BE2C (cell line): ENCODE data around the gene KIF6.

Experiments
- DNase-seq: peaks from one replicate; pipeline ENCODE4 v3.0.0-alpha.2; 2020
- H3K27me3 ChIP-seq: fragments of 250-450 bp; sonication (Bioruptor Pico); 2 replicates; pipeline ENCODE4 v1.5.1; 2020; ENCODE audit warnings: mild to moderate bottlenecking
- H3K36me3 ChIP-seq: fragments of 250-450 bp; sonication (Bioruptor Pico); 2 replicates; pipeline ENCODE4 v1.5.1; 2020; ENCODE audit warnings: mild to moderate bottlenecking
- H3K4me1 ChIP-seq: fragments of 250-450 bp; sonication (Bioruptor Pico); 2 replicates; pipeline ENCODE4 v1.5.1; 2020
- H3K4me3 ChIP-seq: 2 replicates; pipeline ENCODE4 v1.5.1; 2011; ENCODE audit warnings: low read depth, low read length
- H3K9me3 ChIP-seq: fragments of 250-450 bp; sonication (Bioruptor Pico); 2 replicates; pipeline ENCODE4 v1.5.1; 2020
- CTCF ChIP-seq: IDR thresholded peaks from 2 replicates; pipeline ENCODE4 v1.5.1; 2012; ENCODE audit warnings: mild to moderate bottlenecking, low read depth, low read length

Gene KIF6

GRCh38 chr6:39520916-39521315, 204.3 kb downstream of the KIF6 start:
- no peak for DNase-seq
- no peak for TF ChIP-seq CTCF
- Histone ChIP-seq H3K36me3 (no peaks in the 10 kb centered on the region), H3K4me3 (no peak overlapping the region), H3K27me3 (peaks cover 8% of the 10 kb centered on the region), H3K4me1 (no peaks in the 10 kb centered on the region), H3K9me3 (no peaks in the 10 kb centered on the region)

- no peak for TF ChIP-seq CTCF
- no peaks in the 10 kb centered on the region for H3K9me3 ChIP-seq
- H3K36me3 ChIP-seq: no peaks in the 10 kb centered on the region
- DNase-seq: no peak
- peaks cover 8% of the 10 kb centered on the region for H3K27me3 ChIP-seq
- no peak overlapping the region for H3K4me3 ChIP-seq
- H3K4me1 ChIP-seq: no peaks in the 10 kb centered on the region
These were observed 204.8 kb downstream of the KIF6 start for GRCh38 chr6:39520411-39520810.

- Histone ChIP-seq H3K4me3 (no peak overlapping the region), H3K27me3 (peaks cover 10% of the 10 kb centered on the region), H3K36me3 (no peaks in the 10 kb centered on the region), H3K4me1 (no peaks in the 10 kb centered on the region), H3K9me3 (no peaks in the 10 kb centered on the region)
- no peak for TF ChIP-seq CTCF
- no peak for DNase-seq
These were observed 207.0 kb downstream of the KIF6 start for GRCh38 chr6:39518221-39518620.

- Histone ChIP-seq H3K27me3 (peaks cover 10% of the 10 kb centered on the region), H3K4me1 (no peaks in the 10 kb centered on the region), H3K9me3 (no peaks in the 10 kb centered on the region), H3K4me3 (no peak overlapping the region), H3K36me3 (no peaks in the 10 kb centered on the region)
- no peak for TF ChIP-seq CTCF
- DNase-seq: no peak
These were observed 207.5 kb downstream of the KIF6 start for GRCh38 chr6:39517756-39518155.

GRCh38 chr6:39516471-39516870, 208.7 kb downstream of the KIF6 start:
- no peak for DNase-seq
- Histone ChIP-seq H3K36me3 (no peaks in the 10 kb centered on the region), H3K27me3 (peaks cover 10% of the 10 kb centered on the region), H3K4me1 (no peaks in the 10 kb centered on the region), H3K9me3 (no peaks in the 10 kb centered on the region), H3K4me3 (no peak overlapping the region)
- no peak for TF ChIP-seq CTCF

GRCh38 chr6:39515471-39515870, 209.7 kb downstream of the KIF6 start:
- H3K27me3 ChIP-seq: peaks cover 10% of the 10 kb centered on the region
- no peak for DNase-seq
- H3K36me3 ChIP-seq: no peaks in the 10 kb centered on the region
- no peaks in the 10 kb centered on the region for H3K9me3 ChIP-seq
- H3K4me1 ChIP-seq: no peaks in the 10 kb centered on the region
- TF ChIP-seq CTCF: no peak
- H3K4me3 ChIP-seq: no peak overlapping the region
